ENCODE data around the gene EPHB1. TPM values are rescaled to one million over a fixed set of nuclear protein-coding genes. Genes with fewer than 3 reads are reported as not detected.

The EPHB1 gene
- total RNA-seq, 3 donors from 2014 or later = 0.31 to 6.9 (median 0.64) TPM

DNA sequence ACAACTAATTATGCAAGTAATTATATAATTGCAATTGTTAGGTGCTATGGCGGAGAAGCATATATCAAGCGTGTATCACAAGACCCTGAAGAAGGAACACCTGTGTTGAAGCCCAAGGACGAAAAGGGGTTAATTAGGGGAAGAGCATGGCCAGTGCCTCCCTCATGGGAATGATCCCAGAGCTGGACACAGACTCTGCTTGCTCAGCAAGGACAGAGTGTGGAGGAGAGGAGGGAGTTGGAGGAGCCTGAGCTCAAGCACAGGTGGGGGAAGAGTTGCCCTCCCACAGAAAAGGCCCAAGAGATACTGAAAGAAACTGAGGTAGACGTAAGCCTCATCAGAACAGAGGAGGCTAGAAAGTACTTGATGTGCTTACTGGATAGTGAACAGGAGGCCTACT, 423.7 kb downstream of the EPHB1 start:
- DNase-seq (no peak), ATAC-seq (no peak)
- H3K4me1 ChIP-seq (ENCODE audit: low read depth) = no peaks in the 10 kb centered on the region
- no peaks in the 10 kb centered on the region for H3K9me3 ChIP-seq
- no peaks in the 10 kb centered on the region for H3K36me3 ChIP-seq (ENCODE audit: low read depth)
- no peak overlapping the region for H3K4me3 ChIP-seq
- TF ChIP-seq, protein P1, sequence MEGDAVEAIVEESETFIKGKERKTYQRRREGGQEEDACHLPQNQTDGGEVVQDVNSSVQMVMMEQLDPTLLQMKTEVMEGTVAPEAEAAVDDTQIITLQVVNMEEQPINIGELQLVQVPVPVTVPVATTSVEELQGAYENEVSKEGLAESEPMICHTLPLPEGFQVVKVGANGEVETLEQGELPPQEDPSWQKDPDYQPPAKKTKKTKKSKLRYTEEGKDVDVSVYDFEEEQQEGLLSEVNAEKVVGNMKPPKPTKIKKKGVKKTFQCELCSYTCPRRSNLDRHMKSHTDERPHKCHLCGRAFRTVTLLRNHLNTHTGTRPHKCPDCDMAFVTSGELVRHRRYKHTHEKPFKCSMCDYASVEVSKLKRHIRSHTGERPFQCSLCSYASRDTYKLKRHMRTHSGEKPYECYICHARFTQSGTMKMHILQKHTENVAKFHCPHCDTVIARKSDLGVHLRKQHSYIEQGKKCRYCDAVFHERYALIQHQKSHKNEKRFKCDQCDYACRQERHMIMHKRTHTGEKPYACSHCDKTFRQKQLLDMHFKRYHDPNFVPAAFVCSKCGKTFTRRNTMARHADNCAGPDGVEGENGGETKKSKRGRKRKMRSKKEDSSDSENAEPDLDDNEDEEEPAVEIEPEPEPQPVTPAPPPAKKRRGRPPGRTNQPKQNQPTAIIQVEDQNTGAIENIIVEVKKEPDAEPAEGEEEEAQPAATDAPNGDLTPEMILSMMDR (IDR thresholded peaks at IDR 0.05) = no peak
- intact Hi-C loops (cut with DNase I, micrococcal nuclease) = no loop called here

DNA sequence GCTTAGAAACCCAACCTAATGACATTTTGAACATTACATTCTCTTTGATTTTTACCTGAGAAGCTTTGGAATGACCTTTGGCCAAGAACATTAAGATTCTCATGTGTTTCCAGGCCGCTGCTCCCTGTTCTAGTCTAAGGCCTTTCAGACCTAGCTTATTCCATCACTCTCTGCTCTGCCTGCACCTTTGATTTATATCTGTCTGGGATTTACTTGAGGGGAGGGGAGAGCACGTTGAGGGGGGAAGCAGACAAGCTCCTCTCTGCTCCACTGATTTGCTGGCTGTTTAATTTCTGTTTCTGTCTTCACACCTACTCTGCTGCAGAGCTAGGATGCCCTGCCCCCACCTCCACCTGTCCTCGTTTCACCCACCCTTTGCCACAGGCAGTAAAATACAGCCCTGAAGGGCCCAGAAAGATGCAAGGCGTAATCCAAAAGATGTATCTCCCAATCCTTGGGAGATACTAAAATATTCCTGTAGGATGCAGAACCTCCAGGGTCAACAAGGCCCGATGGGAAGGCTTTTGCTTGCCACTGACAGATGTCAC, 429.8 kb downstream of the EPHB1 start:
- no peaks in the 10 kb centered on the region for H3K36me3 ChIP-seq (ENCODE audit: low read depth)
- intact Hi-C loops (cut with DNase I, micrococcal nuclease) = no loop called here
- DNase-seq (no peak), ATAC-seq (no peak)
- TF ChIP-seq, protein P1 (IDR thresholded peaks at IDR 0.05) = no peak
- H3K4me3 ChIP-seq = no peak overlapping the region
- H3K4me1 ChIP-seq (ENCODE audit: low read depth) = no peaks in the 10 kb centered on the region
- no peaks in the 10 kb centered on the region for H3K9me3 ChIP-seq

DNA sequence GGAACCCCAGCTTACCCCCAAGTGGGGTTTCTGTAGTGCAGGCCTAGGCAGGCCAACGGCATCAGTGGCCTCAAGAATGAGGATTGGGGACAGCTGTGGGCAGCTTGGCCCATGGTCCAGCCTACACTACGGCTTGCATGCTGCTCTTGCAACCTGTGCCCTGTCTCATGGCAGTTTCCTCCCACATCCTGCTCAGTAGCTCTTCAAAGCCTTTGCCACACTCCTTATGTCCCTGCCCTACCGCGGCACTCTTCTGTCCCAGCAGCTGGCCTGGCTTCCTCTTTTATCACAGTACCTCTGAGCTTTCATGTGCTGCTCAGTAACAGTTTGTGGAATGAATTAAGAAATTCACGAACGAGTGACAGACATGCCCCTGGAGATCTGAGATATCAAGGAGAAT, 431.0 kb downstream of the EPHB1 start:
- no peaks in the 10 kb centered on the region for H3K4me1 ChIP-seq (ENCODE audit: low read depth)
- ATAC-seq = no peak
- DNase-seq = no peak

DNA sequence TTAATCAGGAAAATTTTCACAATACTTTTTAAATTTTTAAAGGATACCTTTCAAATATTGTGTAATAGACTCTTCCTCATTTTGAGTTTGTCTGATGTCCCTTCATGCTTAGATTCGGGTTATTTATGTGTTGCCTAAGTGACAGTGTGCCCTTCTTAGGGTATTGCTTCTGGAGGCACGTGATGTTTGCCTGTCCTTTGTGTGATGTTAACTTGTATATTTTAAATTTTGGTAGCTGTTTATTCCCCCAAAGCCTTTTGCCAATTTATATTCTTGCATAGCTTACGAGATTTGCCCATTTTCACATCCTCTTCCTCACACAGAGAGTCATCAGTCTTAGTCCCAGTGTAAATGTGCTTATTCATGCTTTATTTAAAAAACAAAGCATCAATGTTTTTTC, 433.1 kb downstream of the EPHB1 start:
- H3K9me3 ChIP-seq = no peaks in the 10 kb centered on the region
- TF ChIP-seq, protein P1 (IDR thresholded peaks at IDR 0.05) = no peak
- intact Hi-C loops (cut with DNase I, micrococcal nuclease) = no loop called here
- ATAC-seq (no peak), DNase-seq (no peak)
- H3K4me1 ChIP-seq (ENCODE audit: low read depth) = no peaks in the 10 kb centered on the region
- H3K4me3 ChIP-seq = no peak overlapping the region
- no peaks in the 10 kb centered on the region for H3K36me3 ChIP-seq (ENCODE audit: low read depth)

More for the DNA sequence above, 431.0 kb downstream of the EPHB1 start:
- no peaks in the 10 kb centered on the region for H3K36me3 ChIP-seq (ENCODE audit: low read depth)
- intact Hi-C loops (cut with DNase I, micrococcal nuclease) = no loop called here
- H3K4me3 ChIP-seq = no peak overlapping the region
- H3K9me3 ChIP-seq = no peaks in the 10 kb centered on the region
- TF ChIP-seq, protein P1 (IDR thresholded peaks at IDR 0.05) = no peak

DNA sequence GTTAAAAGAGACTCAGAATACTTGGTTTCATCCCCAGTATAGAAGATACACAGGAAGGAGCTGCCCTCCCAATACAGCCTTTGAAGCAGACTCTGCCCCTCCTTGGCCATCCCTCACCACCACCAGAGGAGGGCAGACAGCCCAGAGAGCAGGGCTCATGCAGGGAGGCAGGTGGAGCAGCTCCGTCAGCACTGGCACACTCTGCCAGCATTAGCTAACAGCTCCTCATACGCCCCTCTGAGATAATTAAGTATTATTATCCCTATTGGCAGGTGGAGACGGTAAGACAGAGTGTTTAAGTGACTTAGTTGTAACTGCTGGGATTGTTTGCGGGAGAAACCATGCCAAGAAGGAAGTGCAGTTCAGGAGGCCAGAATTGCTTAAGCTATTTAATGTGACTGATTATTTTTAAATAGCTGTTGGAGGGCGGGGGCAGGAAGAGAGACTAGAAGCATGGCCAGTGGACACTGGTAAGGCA, 434.0 kb downstream of the EPHB1 start:
- TF ChIP-seq, protein P1 (IDR thresholded peaks at IDR 0.05) = no peak
- Histone ChIP-seq H3K4me1 (ENCODE audit: low read depth) (no peaks in the 10 kb centered on the region), H3K4me3 (no peak overlapping the region), H3K9me3 (no peaks in the 10 kb centered on the region), H3K36me3 (ENCODE audit: low read depth) (no peaks in the 10 kb centered on the region)
- DNase-seq = no peak
- no peak for ATAC-seq
- intact Hi-C loops (cut with DNase I, micrococcal nuclease) = no loop called here

DNA sequence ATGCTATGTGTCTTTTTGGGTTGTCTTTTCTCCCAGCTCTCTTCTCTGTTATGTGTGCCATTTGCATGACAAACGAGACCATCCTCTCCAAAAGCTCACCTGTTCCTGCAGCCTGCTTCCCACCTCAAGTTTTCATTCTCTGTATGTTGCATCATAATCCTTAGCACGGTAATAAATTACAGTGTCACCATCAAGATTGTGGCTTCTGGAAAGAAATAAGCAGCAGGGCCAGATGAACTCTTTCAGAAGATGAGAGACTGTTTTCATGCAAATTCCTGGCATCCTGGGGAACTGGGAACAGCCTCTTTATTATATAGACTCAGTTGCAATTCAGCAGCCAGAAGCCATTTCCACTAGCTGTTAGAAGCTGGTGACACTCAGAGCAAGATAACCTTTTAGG, 436.7 kb downstream of the EPHB1 start:
- no peaks in the 10 kb centered on the region for H3K4me1 ChIP-seq (ENCODE audit: low read depth)
- no peak overlapping the region for H3K4me3 ChIP-seq

More for the DNA sequence above, 436.7 kb downstream of the EPHB1 start:
- intact Hi-C loops (cut with DNase I, micrococcal nuclease) = no loop called here
- Histone ChIP-seq H3K9me3 (no peaks in the 10 kb centered on the region), H3K36me3 (ENCODE audit: low read depth) (no peaks in the 10 kb centered on the region)
- no peak for DNase-seq
- TF ChIP-seq, protein P1 (IDR thresholded peaks at IDR 0.05) = no peak
- no peak for ATAC-seq
